Measurements from ENCODE around the gene BAIAP2L2.
"Not testable (repeated sequence)": the region's sequence is repeated elsewhere in the genome, so short reads cannot be mapped to it uniquely, and the experiment has no call there.

Gene BAIAP2L2

DNA sequence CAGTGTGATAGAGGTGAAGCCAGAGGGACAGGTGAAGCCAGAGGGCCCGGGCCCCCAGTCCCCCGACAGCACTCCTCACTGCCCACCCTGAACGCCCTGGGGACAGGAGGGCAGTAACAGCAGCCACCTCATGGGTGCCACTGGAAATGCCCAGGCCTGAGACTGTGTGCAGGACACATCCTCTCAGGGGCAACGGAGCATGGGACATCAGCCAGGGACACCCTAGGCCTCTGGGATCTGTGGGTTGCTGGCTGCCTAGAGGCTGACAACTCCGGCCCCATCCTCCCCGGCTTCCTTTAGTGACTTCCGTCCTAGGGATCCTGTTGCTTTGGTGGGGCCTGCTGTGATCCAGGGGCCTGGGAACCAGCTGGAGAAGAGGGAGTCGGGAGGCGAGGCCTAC lies 17.4 kb upstream of the BAIAP2L2 start:
- no peak for DNase-seq (ENCODE audit: low read depth)

DNA sequence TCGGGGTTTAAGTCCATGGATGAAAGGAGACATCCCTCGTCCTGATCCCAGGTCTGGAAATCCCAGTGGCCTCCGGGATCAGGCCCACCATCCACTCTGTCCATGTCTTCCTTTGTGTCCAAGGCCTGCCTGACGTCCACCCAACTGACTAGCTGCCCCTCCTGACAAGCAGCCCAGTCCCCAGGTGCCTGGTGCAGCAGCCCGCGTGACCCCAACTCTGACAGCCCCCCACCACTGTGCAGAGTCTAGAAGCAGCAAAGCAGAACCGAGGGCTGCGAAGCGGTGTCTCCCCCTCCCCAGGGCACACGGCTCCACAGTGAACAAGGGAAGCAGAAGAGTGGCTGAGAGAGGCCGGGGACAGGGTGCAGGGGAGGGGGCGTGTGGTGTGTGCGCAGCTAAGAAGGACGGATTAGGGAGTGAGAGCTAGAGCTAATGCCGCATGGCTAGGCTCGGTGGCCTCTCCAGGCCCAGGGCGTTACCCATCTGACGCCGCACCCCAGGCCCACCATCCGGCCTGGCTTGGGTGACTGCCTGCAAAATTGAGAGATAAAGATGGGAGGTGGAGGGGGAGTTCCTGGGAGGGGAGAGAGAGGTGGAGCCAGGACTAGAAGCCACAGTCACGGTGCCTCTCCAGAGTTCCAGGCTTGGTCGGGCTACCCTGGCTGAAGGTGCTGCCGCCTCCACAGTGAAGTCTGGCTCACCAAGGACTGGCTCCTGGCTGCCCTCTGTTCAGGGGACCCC lies 16.6 kb upstream of the BAIAP2L2 start:
- DNase-seq (ENCODE audit: low read depth) = no peak

DNA sequence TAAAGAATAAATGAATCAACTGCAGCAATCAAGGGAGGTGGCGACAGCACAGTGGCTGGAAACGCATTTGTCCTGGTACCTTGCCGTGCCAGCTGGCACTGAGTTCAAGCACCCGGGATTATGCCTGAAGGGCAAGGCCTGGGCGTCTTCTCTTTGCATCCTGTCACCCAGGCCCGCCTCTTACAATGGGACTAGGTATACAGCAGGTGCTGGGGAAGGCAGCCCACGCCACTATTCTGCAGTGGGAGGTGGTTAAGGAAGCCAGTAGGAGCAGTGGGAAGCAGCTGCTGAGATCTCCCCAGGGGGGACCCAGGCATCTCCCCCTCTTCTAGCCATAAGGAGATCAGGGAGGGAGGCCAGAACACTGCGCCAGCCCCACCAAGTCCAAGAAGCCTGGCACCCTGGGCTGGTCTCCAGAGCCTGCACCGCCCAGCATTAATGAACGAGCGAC lies 15.3 kb upstream of the BAIAP2L2 start:
- DNase-seq (ENCODE audit: low read depth) = no peak

DNA sequence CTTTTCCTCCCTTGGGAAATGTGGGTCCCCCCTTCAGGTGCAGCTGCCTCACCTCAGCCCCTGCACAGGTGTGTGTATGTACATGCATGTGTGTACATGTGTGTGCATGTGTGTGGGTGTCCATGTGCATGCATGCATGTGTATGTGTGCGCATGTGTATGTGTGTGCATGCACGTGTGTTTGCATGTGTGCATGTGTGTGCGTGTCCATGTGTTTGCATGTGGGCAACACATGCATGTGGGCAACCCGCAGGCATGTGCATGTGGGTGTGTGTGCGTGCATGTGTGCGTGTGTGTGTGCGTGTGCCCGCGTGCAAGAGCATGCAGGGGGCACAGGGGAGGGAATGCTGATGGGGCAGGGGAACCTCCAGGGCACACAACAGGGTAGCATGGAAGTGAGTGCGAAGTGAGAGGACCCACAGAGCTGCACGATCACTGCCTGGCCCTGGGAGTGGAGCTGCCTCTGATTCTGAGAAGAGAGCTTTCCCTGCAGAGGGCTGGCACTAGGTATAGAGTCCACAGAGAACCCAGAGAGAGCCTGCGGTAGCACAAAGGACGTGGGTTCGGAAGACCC lies 14.6 kb upstream of the BAIAP2L2 start:
- no peak for DNase-seq (ENCODE audit: low read depth)

DNA sequence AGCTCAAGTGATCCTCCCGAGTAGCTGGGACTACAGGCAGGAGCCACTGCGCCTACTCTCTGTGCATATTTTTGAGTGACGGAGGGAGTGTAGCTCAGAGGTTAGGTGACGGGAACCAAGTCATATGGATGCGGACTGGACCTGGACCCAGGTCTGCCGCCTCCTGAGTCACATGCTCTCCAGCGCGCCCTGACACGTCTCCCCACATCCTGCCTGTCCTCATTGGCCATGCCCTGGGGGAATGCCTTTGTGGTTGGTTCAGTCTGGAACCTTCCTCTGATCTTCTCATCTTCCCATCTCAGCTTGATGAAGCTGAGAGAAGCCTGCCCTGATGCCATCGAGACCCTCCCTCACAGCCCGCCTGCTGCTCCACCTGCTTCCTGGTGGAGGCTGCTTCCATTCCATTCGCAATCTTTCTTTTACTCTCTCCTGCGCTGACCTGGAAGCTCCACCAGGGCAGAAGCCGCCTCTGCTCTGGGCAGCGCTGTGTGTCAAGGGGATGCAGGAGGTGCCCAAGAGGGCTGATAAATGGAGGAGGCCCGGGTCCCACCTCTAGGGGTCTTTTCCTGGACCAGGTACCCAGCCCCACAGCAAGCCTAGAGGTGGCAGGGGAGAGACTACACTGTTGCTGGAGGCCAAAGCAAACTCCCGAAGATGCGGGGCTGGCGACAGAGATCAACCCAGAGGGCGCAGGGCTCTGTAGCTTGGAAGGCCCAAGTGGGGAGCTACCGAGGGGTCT lies 13.9 kb upstream of the BAIAP2L2 start:
- DNase-seq (ENCODE audit: low read depth) = no peak

DNA sequence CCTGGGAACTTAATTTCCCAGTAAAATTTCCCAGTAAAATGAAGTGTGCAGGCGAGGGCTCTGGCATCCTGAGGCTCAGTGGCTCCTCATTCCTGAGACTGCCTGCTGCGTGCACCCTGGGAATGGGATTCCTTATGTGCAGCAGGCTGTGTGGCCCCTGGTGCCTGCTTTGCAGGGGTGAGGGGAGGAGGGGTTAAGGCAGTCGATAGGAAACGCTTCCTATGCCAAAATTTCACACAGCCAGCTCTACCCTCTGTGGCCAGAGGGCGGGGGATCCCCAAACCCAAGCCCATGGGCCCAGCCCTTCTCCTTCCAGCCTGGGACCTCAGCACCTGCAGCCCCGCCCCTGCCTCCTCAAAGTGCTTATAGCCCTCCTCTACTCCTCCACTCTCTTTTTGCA lies 12.1 kb upstream of the BAIAP2L2 start:
- no peak for DNase-seq (ENCODE audit: low read depth)

DNA sequence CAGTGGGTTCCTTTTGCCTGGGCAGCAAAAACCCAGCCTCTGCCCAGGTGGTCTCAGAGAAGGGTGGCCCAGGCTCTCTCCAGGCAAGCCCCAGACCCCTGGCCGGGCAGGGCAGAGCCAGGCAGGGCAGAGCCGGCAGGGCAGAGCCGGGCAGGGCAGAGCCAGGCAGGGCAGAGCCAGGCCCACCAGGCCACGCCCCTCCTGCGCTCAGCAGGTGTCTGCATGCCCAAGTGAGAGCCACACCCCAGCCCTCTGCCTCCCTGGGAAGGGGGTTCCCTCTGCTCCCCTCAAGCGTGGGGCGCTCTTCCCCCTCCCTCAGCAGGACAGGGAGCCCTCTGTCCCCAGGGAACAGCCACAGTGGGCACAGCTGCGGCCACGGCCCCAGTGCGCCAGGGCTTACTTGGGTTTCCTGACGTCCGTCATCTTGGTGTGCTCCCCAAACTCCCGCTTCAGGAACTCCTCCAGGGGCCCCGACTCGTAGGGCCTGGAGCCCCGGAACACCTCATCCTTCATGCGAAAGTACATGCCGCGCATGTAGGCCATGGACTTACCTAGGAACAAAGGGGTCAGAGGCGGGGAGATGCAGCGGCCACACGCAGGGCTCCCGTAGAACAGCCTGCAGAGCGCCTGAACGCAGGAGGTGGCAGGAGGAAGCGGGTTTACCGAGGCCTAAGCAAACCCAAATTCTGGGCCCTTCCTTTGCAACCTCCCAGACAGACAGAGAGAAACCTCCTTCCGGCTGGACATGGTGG lies 10.1 kb upstream of the BAIAP2L2 start:
- DNase-seq (ENCODE audit: low read depth) = no peak

DNA sequence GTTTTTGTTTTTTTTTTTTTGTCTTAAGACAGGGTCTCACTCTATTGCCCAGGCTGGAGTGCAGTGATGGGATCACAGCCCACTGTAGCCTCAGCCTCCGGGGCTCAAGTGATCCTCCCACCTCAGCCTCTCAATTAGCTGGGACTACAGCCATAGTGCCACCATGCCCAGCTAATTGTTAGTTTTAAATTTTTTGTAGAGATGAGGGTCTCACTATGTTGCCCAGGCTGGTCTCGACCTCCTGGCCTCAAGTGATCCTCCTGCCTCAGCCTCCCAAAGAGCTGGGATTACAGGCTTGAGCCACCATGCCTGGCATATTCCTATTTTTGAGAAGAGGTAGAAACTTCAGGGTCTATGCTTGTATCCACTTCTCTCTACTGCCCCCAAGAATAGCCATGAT lies 8.3 kb upstream of the BAIAP2L2 start:
- DNase-seq (ENCODE audit: low read depth) = not testable (repeated sequence)

DNA sequence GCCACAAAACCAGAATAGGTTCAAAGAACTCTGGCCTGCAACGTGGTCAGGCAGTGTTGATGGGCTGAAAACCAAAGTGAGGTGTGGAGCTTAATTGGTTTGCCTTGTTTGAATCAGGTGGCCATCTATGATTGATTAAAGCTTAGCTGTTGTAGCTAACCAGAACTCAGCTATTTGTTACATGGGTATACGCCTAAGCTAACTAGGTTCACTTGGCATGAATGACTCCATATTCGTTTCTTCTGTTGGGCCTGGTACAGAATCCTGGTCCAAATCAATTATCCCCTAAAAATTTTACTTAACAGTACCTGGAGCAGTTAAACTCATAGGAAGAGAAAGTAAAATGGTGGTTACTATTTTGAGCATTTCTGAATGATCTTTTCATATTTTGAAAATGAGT lies 7.7 kb upstream of the BAIAP2L2 start:
- no peak for DNase-seq (ENCODE audit: low read depth)

DNA sequence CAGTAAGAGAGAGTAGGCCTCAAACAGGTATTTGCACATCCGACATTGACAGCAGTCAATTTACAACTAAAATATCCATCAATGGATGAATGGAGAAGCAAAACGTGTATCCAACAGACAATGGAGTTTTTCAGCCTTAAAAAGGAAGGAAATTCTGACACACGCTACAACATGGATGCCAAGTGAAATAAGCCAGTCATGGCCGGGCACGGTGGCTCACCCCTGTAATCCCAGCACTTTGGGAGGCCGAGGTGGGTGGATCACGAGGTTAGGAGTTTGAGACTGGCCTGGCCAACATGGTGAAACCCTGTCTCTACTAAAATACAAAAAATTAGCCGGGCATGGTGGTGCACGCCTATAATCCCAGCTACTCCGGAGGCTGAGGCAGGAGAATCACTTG lies 7.1 kb upstream of the BAIAP2L2 start:
- not testable (repeated sequence) for DNase-seq (ENCODE audit: low read depth)

DNA sequence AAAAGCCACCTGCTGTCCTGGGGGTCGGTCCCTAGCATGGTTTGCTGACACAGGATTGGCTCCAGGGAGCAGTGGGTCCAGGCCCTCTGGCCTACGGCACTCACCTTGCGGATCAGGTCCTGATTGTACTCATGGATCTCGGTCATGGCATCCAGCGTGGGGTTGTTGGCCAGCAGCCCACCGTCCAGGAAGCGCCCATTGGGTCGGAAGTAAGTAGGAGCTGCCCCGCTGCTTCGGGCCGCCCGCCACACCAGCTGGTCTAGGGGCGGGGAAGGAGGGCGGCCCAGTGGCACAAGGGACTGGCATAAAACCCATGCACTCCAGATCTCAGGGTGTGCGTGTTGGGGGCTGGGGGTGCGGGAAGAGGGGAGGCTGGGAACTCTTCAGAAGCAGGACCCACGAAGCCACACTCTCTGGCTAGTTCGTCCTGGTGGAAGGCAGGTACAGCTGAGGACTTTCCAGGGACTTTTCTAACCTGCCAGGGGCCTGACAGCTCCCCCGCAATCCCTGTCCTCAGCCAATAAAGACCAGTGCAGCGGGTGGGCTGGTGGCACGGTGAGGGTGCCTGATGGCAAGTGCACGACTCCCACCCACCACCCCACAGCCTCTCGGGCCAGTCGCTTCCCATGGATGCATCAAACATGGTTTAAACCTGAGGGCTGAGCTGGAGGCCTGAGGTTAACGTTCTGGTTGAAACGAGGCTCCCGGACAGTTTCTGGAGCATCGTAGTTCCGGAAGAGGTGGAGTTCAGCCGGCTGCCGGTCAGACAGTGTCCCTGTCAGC lies 5.1 kb upstream of the BAIAP2L2 start:
- no peak for DNase-seq (ENCODE audit: low read depth)

DNA sequence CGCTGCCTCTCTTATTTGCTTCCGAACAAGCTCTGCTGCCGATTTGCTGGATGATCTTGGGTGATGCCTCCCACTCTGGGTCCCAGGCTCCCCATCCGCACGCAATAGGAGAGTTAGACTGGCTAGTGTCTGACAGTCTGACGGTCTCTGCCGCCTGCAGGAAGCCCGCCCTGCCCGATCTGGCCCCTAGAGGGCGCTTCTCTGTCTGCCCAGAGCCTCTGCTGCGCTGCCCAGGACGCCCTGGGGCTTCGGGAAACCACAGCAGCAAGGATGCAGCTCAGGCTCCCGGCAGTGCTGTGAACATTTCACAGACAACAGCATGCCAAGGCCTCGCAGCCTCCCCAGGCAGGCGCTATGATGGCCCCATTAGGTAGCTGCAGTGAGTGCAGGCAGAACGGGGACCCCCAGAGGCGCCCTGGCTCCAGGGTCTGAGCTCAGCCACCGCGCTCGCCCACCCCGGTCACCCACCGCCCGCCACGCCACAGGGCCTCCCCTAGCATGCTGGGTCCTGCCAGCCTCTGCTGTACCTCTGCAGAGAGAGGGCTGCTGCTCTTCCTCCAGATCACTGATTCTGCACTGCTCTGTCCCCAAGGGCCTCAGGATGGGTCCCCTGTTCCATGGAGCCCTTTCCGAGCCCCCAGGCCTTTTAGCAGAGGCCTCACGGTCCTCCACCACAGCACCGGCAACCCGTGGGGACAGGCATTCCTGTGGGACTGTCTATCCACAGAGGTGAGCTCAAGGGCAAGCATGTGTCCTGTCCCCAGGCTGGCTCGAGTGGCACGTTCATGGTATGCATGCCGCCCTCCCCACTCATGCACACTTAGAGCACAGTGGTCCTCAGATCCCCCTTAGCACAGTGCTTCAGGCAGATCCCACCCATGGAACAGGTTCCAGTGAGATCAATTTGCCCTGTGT lies 4.3 kb upstream of the BAIAP2L2 start:
- peak; percentile 75 for DNase-seq (ENCODE audit: low read depth)

DNA sequence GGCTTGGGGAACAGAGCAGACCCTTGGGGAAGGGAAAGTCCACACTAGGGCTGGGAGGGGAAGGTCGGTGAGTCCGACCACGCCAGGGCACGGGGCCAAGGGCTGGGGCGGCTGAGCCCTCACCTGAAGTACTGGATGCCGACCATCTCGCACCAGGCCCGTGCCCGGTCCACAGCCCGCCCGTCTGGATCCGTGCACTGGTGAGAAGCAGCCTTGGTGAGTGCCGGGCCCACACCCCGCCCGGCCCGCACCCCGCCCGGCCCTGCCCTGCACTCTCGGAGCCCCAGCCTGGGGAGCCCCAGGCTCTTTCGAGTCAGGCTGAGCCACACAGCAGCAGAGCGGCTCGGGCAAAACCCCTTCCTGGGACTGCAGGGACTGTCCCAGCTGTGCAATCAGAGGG lies 1.9 kb upstream of the BAIAP2L2 start:
- DNase-seq (ENCODE audit: low read depth) = no peak

DNA sequence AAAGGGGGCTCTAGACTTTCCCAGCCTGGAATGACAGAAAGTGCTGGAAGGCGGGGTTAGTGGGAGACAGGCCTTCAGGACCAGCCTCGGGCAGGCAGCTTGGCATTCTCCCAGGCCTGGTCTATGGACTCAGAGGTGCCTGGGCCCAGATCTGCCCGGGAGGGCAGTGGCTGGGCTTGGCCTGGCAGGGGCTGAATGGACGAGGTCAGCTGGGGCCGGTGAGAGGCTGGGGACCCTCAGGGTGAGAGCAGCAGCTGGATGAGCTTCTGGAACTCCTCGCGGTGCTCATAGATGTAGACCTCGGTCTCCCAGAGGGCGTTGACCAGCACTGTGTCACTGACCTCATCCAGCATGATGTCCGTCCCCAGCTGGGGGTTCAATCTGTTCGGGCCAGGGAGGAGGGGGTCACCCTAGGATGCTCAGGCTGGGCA lies 1.5 kb upstream of the BAIAP2L2 start:
- DNase-seq (ENCODE audit: low read depth) = no peak

DNA sequence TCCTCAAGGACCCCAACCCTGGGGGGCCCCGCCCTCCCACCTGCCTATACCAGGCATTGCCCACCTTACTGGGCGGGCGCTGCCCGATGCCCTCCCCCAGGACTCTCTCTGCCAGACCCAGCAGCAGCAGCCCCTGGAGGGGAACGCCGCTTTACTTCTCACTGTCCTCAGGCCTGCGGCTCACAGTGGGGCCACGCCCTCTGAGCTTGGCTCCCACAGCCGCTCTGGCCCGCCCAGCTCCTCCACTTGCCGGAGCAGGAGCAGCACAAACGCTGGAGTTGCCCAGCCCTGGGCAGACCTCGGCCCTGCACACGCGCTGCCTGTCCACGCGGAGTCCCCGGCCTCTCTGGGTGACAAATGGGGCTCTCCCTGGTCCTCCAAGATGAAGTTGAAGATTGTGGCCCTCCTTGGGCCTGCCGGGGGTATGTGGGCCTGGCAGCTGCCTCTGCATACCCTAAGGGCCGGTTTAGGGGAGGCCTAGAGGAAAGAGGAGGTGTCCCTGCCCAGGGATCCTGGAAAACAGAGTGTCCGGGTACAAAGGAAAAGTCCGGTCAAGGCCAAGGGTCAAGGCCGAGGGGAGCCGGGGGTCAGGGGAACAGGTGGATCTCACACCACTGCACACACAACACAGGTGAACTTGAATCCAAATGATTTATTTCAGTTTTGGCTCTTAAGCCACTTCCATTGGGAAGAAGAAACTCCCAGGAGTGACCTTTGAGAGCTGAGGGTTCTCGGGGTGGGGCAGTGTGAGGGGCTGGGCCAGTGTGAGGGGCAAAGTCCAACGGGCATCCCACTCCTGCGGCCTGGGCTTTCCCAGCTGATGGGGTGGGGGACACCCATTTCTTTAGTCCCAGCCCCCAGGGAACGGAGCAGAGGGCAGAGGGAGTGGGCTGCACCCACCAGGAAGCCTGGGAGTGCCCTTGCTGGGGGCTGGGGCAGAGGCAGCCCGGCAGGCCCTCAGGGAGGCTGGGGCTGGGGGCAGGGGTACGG lies 674 bp upstream of the BAIAP2L2 start:
- peak; percentile 20 for DNase-seq (ENCODE audit: low read depth)

DNA sequence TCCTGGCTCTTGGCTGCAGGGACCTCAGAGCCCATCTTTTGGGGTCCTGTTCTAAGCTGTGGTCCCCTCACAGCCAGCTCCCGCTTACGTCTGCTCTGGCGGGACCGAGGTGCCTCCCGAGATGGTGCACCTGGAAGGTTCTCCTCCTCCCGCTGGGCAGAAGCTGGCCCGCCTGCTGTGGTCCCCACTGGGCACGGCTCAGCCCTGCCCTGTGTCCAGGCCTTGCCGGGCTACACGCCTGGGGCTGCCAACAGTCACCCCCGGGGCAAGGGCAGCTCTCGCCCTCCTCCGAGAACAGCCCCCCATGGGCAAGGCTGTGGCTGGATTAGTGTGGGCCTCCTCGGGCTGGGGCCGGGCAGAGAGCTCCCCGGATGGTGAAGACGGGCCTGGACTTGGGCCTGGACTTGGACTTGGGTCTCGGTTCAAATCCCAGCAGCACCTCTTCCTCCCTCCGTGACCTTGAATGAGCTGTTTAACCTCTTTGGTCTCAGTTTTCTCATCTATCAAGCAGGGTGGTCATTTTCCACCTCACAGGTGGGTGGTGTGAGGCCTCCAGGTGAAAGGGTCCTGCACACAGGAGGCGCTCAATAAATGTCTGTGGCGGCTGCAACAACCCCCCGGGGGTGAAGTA lies 998 bp downstream of the BAIAP2L2 start:
- DNase-seq (ENCODE audit: low read depth) = no peak

DNA sequence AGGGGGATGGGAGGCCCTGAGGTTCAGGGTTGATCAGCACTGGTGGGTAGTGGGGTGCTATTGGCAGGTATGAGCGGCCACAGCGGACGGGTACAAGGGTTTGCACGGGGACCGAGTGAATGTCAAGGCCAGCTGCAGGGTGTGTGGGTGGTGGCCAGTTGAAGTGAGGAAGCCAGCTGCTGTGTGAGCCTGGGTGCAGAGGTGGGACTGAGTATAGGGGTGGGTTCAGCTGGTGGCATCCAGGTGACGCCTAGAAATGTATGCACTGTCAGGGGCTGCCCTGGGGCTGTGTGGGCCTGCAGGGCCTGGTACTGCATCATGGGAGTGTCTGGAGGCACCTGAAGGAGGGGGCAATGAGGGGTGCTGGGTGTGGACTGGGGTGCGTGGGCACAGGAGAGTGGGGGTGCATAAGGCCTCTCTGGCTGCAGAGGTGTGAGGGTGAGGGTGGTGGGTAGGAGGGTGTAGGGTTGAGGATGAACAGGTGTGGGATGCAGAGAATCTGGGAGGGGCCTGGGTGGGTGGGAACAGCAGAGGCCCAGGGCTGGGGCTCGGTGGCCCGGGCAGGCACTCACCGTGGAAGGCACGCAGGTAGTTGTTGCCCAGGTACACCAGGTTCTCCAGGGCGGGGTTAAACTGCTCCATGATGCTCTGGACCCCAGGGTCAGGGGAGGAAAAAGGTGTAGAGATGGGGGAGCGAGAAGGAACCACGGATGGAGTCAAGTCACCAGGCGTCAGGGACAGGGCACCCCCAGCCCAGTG lies 1.7 kb downstream of the BAIAP2L2 start:
- no peak for DNase-seq (ENCODE audit: low read depth)
